ENCODE results near the gene CCDC69.

DNA sequence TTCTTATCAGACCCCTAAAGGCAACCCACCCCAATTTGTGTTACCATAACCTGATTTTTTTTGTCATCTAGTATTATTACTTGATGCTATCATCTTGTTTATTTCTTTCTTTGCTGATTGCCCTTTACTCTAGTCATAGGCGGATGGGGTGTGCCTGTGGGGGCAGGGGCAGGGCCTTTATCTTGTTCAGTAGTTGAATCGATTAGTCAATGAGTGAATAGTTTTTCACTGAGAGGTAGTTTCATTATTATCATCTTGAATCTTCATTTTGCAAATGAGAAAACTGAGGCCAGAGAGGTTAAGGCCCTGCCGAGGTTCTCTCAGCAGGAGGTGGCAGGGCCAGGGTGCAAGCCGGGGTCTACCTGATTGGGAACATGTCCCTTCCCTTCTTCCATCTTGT lies 19.7 kb upstream of the CCDC69 start:
- no peak for TF ChIP-seq ATF3 (IDR thresholded peaks at IDR 0.05; ENCODE audit: borderline replicate concordance, extremely low read depth, low read depth, low read length)
- TF ChIP-seq CTCF (IDR thresholded peaks at IDR 0.05 in 2 of 3, conservative IDR thresholded peaks at IDR 0.05 in 1 of 3; ENCODE audit: control insufficient read depth in 2 of 3, extremely low read depth in 1 of 3, insufficient read depth in 1 of 3, low read depth in 3 of 3, low read length in 3 of 3) = no peak
- TF ChIP-seq MAX (IDR thresholded peaks at IDR 0.05; ENCODE audit: low read depth, low read length) = no peak
- no peak for TF ChIP-seq SMAD1 (IDR thresholded peaks at IDR 0.05; ENCODE audit: low read depth, partially characterized antibody)
- TF ChIP-seq, protein P1, sequence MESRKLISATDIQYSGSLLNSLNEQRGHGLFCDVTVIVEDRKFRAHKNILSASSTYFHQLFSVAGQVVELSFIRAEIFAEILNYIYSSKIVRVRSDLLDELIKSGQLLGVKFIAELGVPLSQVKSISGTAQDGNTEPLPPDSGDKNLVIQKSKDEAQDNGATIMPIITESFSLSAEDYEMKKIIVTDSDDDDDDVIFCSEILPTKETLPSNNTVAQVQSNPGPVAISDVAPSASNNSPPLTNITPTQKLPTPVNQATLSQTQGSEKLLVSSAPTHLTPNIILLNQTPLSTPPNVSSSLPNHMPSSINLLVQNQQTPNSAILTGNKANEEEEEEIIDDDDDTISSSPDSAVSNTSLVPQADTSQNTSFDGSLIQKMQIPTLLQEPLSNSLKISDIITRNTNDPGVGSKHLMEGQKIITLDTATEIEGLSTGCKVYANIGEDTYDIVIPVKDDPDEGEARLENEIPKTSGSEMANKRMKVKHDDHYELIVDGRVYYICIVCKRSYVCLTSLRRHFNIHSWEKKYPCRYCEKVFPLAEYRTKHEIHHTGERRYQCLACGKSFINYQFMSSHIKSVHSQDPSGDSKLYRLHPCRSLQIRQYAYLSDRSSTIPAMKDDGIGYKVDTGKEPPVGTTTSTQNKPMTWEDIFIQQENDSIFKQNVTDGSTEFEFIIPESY (IDR thresholded peaks at IDR 0.05) = no peak
- TF ChIP-seq PAX8 (IDR thresholded peaks at IDR 0.05) = no peak

All from GM12878 (cell line).